HepG2 (cell line): ENCODE data around the gene AGO4. TPM values are rescaled to one million over a fixed set of nuclear protein-coding genes. Genes with fewer than 3 reads are reported as not detected.
A peak's percentile ranks its signal among the peaks of the same experiment; 100 is the strongest.

Experiments
- E2F1 ChIP-seq: sonication (generic); formaldehyde crosslinking; IDR thresholded peaks from 2 replicates; pipeline ENCODE4 v1.5.0; 2020; ENCODE audit warnings: missing genetic modification reagents
- GPBP1L1 ChIP-seq: sonication (generic); formaldehyde crosslinking; IDR thresholded peaks from 2 replicates; pipeline ENCODE4 v1.5.0; 2020; ENCODE audit warnings: mild to moderate bottlenecking, missing genetic modification reagents
- HMGXB4 ChIP-seq, 2 experiments: sonication (generic) in 1 of 2; formaldehyde crosslinking in 1 of 2; IDR thresholded peaks; 2 replicates each; pipeline versions ENCODE4 v1.4.0 to v1.6.1; 2018 to 2020; ENCODE audit warnings: missing genetic modification reagents in 2 of 2, borderline replicate concordance in 1 of 2, low read depth in 1 of 2, mild to moderate bottlenecking in 1 of 2, missing biosample characterization in 1 of 2
- HNF4G ChIP-seq, 2 experiments: sonication (generic) in 1 of 2; formaldehyde crosslinking in 1 of 2; IDR thresholded peaks; 2 replicates each; pipeline versions ENCODE4 v1.4.0 to v1.6.1; 2011 to 2020; ENCODE audit warnings: borderline replicate concordance in 2 of 2, low read depth in 2 of 2, mild to moderate bottlenecking in 2 of 2, low read length in 1 of 2, missing genetic modification reagents in 1 of 2, moderate library complexity in 1 of 2
- LBX2 ChIP-seq: sonication (generic); formaldehyde crosslinking; IDR thresholded peaks from 2 replicates; pipeline ENCODE4 v1.5.0; 2020; ENCODE audit warnings: missing genetic modification reagents, mild to moderate bottlenecking, borderline replicate concordance
- MTF1 ChIP-seq: sonication (generic); formaldehyde crosslinking; IDR thresholded peaks from 2 replicates; pipeline ENCODE4 v1.5.0; 2020; ENCODE audit warnings: missing genetic modification reagents
- TIGD3 ChIP-seq: sonication (generic); formaldehyde crosslinking; IDR thresholded peaks from 2 replicates; pipeline ENCODE4 v1.5.1; 2020; ENCODE audit warnings: mild to moderate bottlenecking, missing genetic modification reagents, borderline replicate concordance
- TOPORS ChIP-seq: sonication (generic); formaldehyde crosslinking; IDR thresholded peaks from 2 replicates; pipeline ENCODE4 v1.8.0; 2023; ENCODE audit warnings: mild to moderate bottlenecking, missing genetic modification reagents
- ZFP82 ChIP-seq: sonication (generic); formaldehyde crosslinking; IDR thresholded peaks from 2 replicates; pipeline ENCODE4 v1.5.1; 2020; ENCODE audit warnings: mild to moderate bottlenecking, missing genetic modification reagents, borderline replicate concordance
- ZNF281 ChIP-seq: sonication (generic); formaldehyde crosslinking; IDR thresholded peaks from 2 replicates; pipeline ENCODE4 v1.4.0; 2020; ENCODE audit warnings: missing genetic modification reagents, borderline replicate concordance
- ZNF790 ChIP-seq: sonication (generic); formaldehyde crosslinking; IDR thresholded peaks from 2 replicates; pipeline ENCODE4 v1.8.0; 2022; ENCODE audit warnings: missing genetic modification reagents, mild to moderate bottlenecking, borderline replicate concordance
- ZNF878 ChIP-seq: sonication (generic); formaldehyde crosslinking; IDR thresholded peaks from 2 replicates; pipeline ENCODE4 v1.8.1; 2023; ENCODE audit warnings: mild to moderate bottlenecking, missing genetic modification reagents, moderate library complexity
- polyA plus RNA-seq, 8 experiments: library from polyadenylated mRNA; depleted of rRNA in 3 of 8; stranded (reverse) in 7 of 8; unstranded in 1 of 8; fragments of >200 nt; fragmentation: Illumina TruSeq in 4 of 8; extraction: Trizol in 4 of 8; gene quantifications; 2 replicates each; pipeline versions ENCODE4 v1.2.1 to v1.2.3, GENCODE V29; 2011 to 2016; ENCODE audit warnings: low read depth in 4 of 8, missing spikeins in 1 of 8, mixed read lengths in 1 of 8; ENCODE audit not compliant: insufficient read depth in 1 of 8
- total RNA-seq, 5 experiments: library from RNA; depleted of rRNA; stranded (reverse); fragments of >200 nt; fragmentation: Illumina TruSeq; extraction: Trizol; gene quantifications; 2 replicates each; pipeline ENCODE4 v1.2.3, GENCODE V29; 2016; ENCODE audit warnings: low read depth in 1 of 5

The AGO4 gene
- total and polyA plus RNA-seq, 2 of the 13 experiments (the other 11 are each of a cell fraction or from before 2014, with no cell fraction given), result 6.0 to 13.8 TPM

GRCh38 chr1:35882945-35883634 is 75.3 kb downstream of the AGO4 start, which contains the start of gene AGO1 (continued):
- TF ChIP-seq ZNF281 (CRISPR knock-in tag) (no peak), GPBP1L1 (CRISPR knock-in tag) (no peak), TOPORS (CRISPR knock-in tag) (no peak), TIGD3 (no peak), E2F1 (CRISPR knock-in tag) (no peak), HMGXB4 (CRISPR knock-in tag; IDR thresholded peaks at IDR 0.05; ENCODE audit: borderline replicate concordance in 1 of 2, low read depth in 1 of 2) (peak; percentile 71 to 92; a peak in 3 of 4 replicates), ZFP82 (CRISPR knock-in tag) (no peak), ZNF790 (CRISPR knock-in tag) (no peak), LBX2 (CRISPR knock-in tag) (0 out of 2 replicates have a peak, but pooled peaks have one; percentile 52), MTF1 (no peak), ZNF878 (CRISPR knock-in tag) (no peak), HNF4G (IDR thresholded peaks at IDR 0.05; ENCODE audit: borderline replicate concordance, low read depth, low read length) (no peak; the same call in 1 of the 2 replicates), HNF4G (CRISPR knock-in tag; IDR thresholded peaks at IDR 0.05; ENCODE audit: borderline replicate concordance, low read depth) (peak; percentile 60; the same call in 1 of the 2 replicates)
